ENCODE measurements around the gene ICA1L. TPM values are rescaled to one million over a fixed set of nuclear protein-coding genes. Genes with fewer than 3 reads are reported as not detected.
"Not testable (repeated sequence)": the region's sequence is repeated elsewhere in the genome, so short reads cannot be mapped to it uniquely, and the experiment has no call there.

Gene ICA1L
- total and polyA plus RNA-seq, 2 of the 13 experiments (the other 11 are each of a cell fraction or from before 2014, with no cell fraction given) = 1.5 to 2.4 TPM

- TF ChIP-seq CAMTA2 (CRISPR knock-in tag; IDR thresholded peaks at IDR 0.05; ENCODE audit: borderline replicate concordance) = no peak
- TF ChIP-seq ZNF891 (CRISPR knock-in tag; IDR thresholded peaks at IDR 0.05) = no peak
- TF ChIP-seq CCDC6 (CRISPR knock-in tag; IDR thresholded peaks at IDR 0.05) = no peak
- TF ChIP-seq ZNF800 (CRISPR knock-in tag; IDR thresholded peaks at IDR 0.05) = no peak
Observed at GRCh38 chr2:202858601-202859000, 13.0 kb downstream of the ICA1L start (continued).

DNA sequence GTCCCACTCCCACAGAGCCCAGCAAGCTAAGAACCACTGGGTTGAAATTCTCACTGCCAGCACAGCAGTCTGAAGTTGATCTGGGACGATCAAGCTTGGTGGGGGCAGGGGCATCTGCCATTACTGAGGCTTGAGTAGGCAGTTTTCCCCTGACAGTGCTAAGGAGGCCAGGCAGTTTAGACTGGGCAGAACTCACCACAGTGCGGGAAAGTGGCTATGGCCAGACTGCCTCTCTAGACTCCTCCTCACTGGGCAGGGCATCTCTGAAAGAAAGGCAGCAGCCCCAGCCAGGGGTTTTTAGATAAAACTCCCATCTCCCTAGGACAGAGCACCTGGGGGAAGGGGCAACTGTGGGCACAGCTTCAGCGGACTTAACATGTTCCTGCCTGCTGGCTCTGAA is 22.2 kb downstream of the ICA1L start:
- Histone ChIP-seq H3K4me1 (ENCODE audit: insufficient read depth, low read length) (peaks cover 17% of the 10 kb centered on the region), H3K4me2 (ENCODE audit: low read depth, low read length) (peak overlapping the region; percentile 25; the same call in 1 of the 2 replicates)
- H3K27ac ChIP-seq (ENCODE audit: extremely low read length, insufficient read depth, low read length); H4K20me1 ChIP-seq (ENCODE audit: insufficient read depth, low read length); FAIRE-seq; H3K9me3 ChIP-seq (ENCODE audit: low read length); DNase-seq (ENCODE audit: low spot score); H3K36me3 ChIP-seq (replicated peaks in 1 of 2; ENCODE audit: control insufficient read depth in 1 of 2, insufficient read depth in 2 of 2, low read length in 2 of 2); H3K9ac ChIP-seq (ENCODE audit: insufficient read depth, low read depth, low read length); H3K79me2 ChIP-seq (ENCODE audit: insufficient read depth, low read length); H3K27me3 ChIP-seq (ENCODE audit: control insufficient read depth in 1 of 2, insufficient read depth in 2 of 2, low read length in 2 of 2); H2AFZ ChIP-seq (ENCODE audit: low read length); intact Hi-C loops (cut with micrococcal nuclease; ENCODE audit: unreplicated experiment); H3K4me3 ChIP-seq (replicated peaks in 1 of 3; ENCODE audit: insufficient read depth in 1 of 3, low read depth in 2 of 3, low read length in 3 of 3); BruUV-seq (replicated peaks); CTCF ChIA-PET (ENCODE audit: low intra/inter-chr PET ratio, low total read pairs): not testable (repeated sequence)
- POLR2A ChIA-PET = interaction anchor here (1.1 kb wide), 1 partner anchor 15 kb away, joined by 3 read pairs; no protein-coding TSS in a partner anchor
- WGBS (ENCODE audit: low lambda C conversion rate) = 38% methylated on average over 3 of the region's 3 CpGs
- ATAC-seq = peak; percentile 75
- in situ Hi-C loops (cut with HindIII; ENCODE audit: extremely low pct_ligation_motif_present, low pct_unique_long_range_greater_than_20kb) = loop anchor here (25.0 kb wide), 2 partner anchors 963 to 1063 kb away; no protein-coding TSS in a partner anchor

GRCh38 chr2:202848813-202849212 is 22.8 kb downstream of the ICA1L start:
- BruUV-seq (replicated peaks) = no TSS peak
- POLR2A ChIA-PET = interaction anchor here (1.1 kb wide), 1 partner anchor 14 kb away, joined by 3 read pairs; no protein-coding TSS in a partner anchor
- Histone ChIP-seq H2AFZ (ENCODE audit: low read length) (no peak overlapping the region), H3K79me2 (ENCODE audit: insufficient read depth, low read length) (no peaks in the 10 kb centered on the region), H3K9me3 (ENCODE audit: low read length) (no peaks in the 10 kb centered on the region), H3K4me1 (ENCODE audit: insufficient read depth, low read length) (peaks cover 11% of the 10 kb centered on the region), H3K9ac (ENCODE audit: insufficient read depth, low read depth, low read length) (no peak overlapping the region), H4K20me1 (ENCODE audit: insufficient read depth, low read length) (no peaks in the 10 kb centered on the region), H3K36me3 (replicated peaks in 1 of 2; ENCODE audit: control insufficient read depth in 1 of 2, insufficient read depth in 2 of 2, low read length in 2 of 2) (no peaks in the 10 kb centered on the region), H3K27me3 (ENCODE audit: control insufficient read depth in 1 of 2, insufficient read depth in 2 of 2, low read length in 2 of 2) (no peaks in the 10 kb centered on the region), H3K27ac (ENCODE audit: extremely low read length, insufficient read depth, low read length) (no peak overlapping the region), H3K4me2 (ENCODE audit: low read depth, low read length) (peak overlapping the region; percentile 25; the same call in 1 of the 2 replicates), H3K4me3 (replicated peaks in 1 of 3; ENCODE audit: insufficient read depth in 1 of 3, low read depth in 2 of 3, low read length in 3 of 3) (no peak overlapping the region)
- no peak for DNase-seq (ENCODE audit: low spot score)
- in situ Hi-C loops (cut with HindIII; ENCODE audit: extremely low pct_ligation_motif_present, low pct_unique_long_range_greater_than_20kb) (loop anchor here (25.0 kb wide), 2 partner anchors 963 to 1063 kb away; no protein-coding TSS in a partner anchor), intact Hi-C loops (cut with micrococcal nuclease; ENCODE audit: unreplicated experiment) (no loop called here)
- FAIRE-seq = no peak
- 57% methylated on average over 8 of the region's 8 CpGs for WGBS (ENCODE audit: low lambda C conversion rate)
- ATAC-seq = peak; percentile 42
- TF ChIP-seq ELF1 (CRISPR knock-in tag; IDR thresholded peaks at IDR 0.05) (0 out of 2 replicates have a peak, but pooled peaks have one; percentile 37), MTF1 (CRISPR knock-in tag; IDR thresholded peaks at IDR 0.05) (no peak), NR2C2 (CRISPR knock-in tag; IDR thresholded peaks at IDR 0.05; ENCODE audit: borderline replicate concordance) (no peak), RELA (CRISPR knock-in tag; IDR thresholded peaks at IDR 0.05) (no peak), HHEX (CRISPR knock-in tag; IDR thresholded peaks at IDR 0.05) (no peak), NAIF1 (CRISPR knock-in tag; IDR thresholded peaks at IDR 0.05; ENCODE audit: borderline replicate concordance) (no peak), GATA4 (IDR thresholded peaks at IDR 0.05; ENCODE audit: borderline replicate concordance, low read depth) (no peak)
- TF ChIP-seq, protein P1, sequence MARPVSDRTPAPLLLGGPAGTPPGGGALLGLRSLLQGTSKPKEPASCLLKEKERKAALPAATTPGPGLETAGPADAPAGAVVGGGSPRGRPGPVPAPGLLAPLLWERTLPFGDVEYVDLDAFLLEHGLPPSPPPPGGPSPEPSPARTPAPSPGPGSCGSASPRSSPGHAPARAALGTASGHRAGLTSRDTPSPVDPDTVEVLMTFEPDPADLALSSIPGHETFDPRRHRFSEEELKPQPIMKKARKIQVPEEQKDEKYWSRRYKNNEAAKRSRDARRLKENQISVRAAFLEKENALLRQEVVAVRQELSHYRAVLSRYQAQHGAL (CRISPR knock-in tag; IDR thresholded peaks at IDR 0.05; ENCODE audit: not compliant biosample characterization) = no peak
- CTCF ChIA-PET (ENCODE audit: low intra/inter-chr PET ratio, low total read pairs) = no interaction called here

Data from HepG2 (cell line).